ENCODE measurements around the gene PADI4.

Gene PADI4

GRCh38 chr1:17351598-17352324, 43.8 kb downstream of the PADI4 start:
- no peak for DNase-seq

- DNase-seq: no peak
These were observed 44.5 kb downstream of the PADI4 start for GRCh38 chr1:17352419-17352909.

- DNase-seq: no peak
These were observed 47.9 kb downstream of the PADI4 start for GRCh38 chr1:17355898-17356297.

- DNase-seq: no peak
These were observed 48.5 kb downstream of the PADI4 start for GRCh38 chr1:17356387-17357026.

- DNase-seq: no peak
These were observed 50.6 kb downstream of the PADI4 start for GRCh38 chr1:17358557-17358956.

- no peak for DNase-seq
These were observed 51.0 kb downstream of the PADI4 start for GRCh38 chr1:17359031-17359430.

- no peak for DNase-seq
These were observed 51.8 kb downstream of the PADI4 start for GRCh38 chr1:17359808-17360207.

- DNase-seq: no peak
These were observed 52.4 kb downstream of the PADI4 start for GRCh38 chr1:17360272-17360956.

GRCh38 chr1:17361687-17362086, 53.7 kb downstream of the PADI4 start:
- DNase-seq: no peak

- no peak for DNase-seq
These were observed 55.4 kb downstream of the PADI4 start for GRCh38 chr1:17363351-17363750.

- DNase-seq: no peak
These were observed 55.8 kb downstream of the PADI4 start for GRCh38 chr1:17363771-17364170.

- no peak for DNase-seq
These were observed 57.3 kb downstream of the PADI4 start for GRCh38 chr1:17365293-17365692.

GRCh38 chr1:17369466-17369865, 61.5 kb downstream of the PADI4 start:
- DNase-seq: no peak

- DNase-seq: no peak
These were observed 62.6 kb downstream of the PADI4 start for GRCh38 chr1:17370618-17371017.

- DNase-seq: no peak
These were observed 63.9 kb downstream of the PADI4 start, which contains the start of gene PADI6 for GRCh38 chr1:17371896-17372295. PADI6 (plus strand) TSS chr1:17372196; CDS start chr1:17372246, 50 bp downstream.

GRCh38 chr1:17372955-17373354, 65.0 kb downstream of the PADI4 start:
- no peak for DNase-seq

- DNase-seq: no peak
These were observed 67.7 kb downstream of the PADI4 start for GRCh38 chr1:17375651-17376050.

- no peak for DNase-seq
These were observed 69.4 kb downstream of the PADI4 start for GRCh38 chr1:17377325-17377953.

GRCh38 chr1:17381161-17381560, 73.2 kb downstream of the PADI4 start:
- no peak for DNase-seq

GRCh38 chr1:17392199-17392740, 84.3 kb downstream of the PADI4 start:
- no peak for DNase-seq

GRCh38 chr1:17393230-17393629, 85.2 kb downstream of the PADI4 start:
- no peak for DNase-seq

- DNase-seq: no peak
These were observed 90.1 kb downstream of the PADI4 start for GRCh38 chr1:17397910-17398695.

All from NCI-H2171 (cell line).